Activated naive CD8-positive, alpha-beta T cell treated with anti-CD3 and anti-CD28 coated beads for 36 hours (primary cell): ENCODE data around the gene CD5L. TPM values are rescaled to one million over a fixed set of nuclear protein-coding genes. Genes with fewer than 3 reads are reported as not detected.

Experiments used
- total RNA-seq, 2 experiments: library from RNA; stranded (reverse); gene quantifications; one replicate each; pipeline ENCODE4 v1.2.3, GENCODE V29; 2021

CD5L gene
- total RNA-seq, 2 experiments from 2014 or later, result not detected

Other genes with a start within 250 kb of the CD5L start
- not detected for gene FCRL4, start 243.7 kb downstream of the CD5L start, total RNA-seq
- gene FCRL3, start 141.0 kb downstream of the CD5L start, total RNA-seq, result 1 to 10 TPM in 1 of 2 experiments, under 1 TPM in 1; 0.99 to 1.0 TPM
- under 1 TPM; 0.12 to 0.26 TPM for gene FCRL2, start 64.7 kb downstream of the CD5L start, total RNA-seq
- 1 to 10 TPM in 1 of 2 experiments, under 1 TPM in 1; 0.74 to 1.0 TPM for gene FCRL1, start 21.7 kb downstream of the CD5L start, total RNA-seq
- under 1 TPM; 0.10 to 0.16 TPM for gene KIRREL1, start 151.8 kb upstream of the CD5L start, total RNA-seq